K562 (cell line): ENCODE measurements around the gene FANCC. TPM values are rescaled to one million over a fixed set of nuclear protein-coding genes. Genes with fewer than 3 reads are reported as not detected.

Source experiments
- ATAC-seq: fragments of 200-7000 bp; cut with Tn5 transposase; 3 replicates; pipeline ENCODE4 v1.9.1; 2020; ENCODE audit warnings: moderate library complexity
- BruUV-seq: library from RNA; stranded (reverse); fragments of 400-500 nt; replicated peaks from 2 replicates; lab custom pipeline; 2021; lab: Mats Ljungman, UMichigan
- CTCF ChIA-PET: fragments of 300-600 bp; formaldehyde crosslinking; extraction: SDS; loops from one replicate; lab custom pipeline; 2021; ENCODE audit warnings: low intra/inter-chr PET ratio; lab: Yijun Ruan, JAX
- POLR2A ChIA-PET: fragments of 300-600, 350-650 bp; sonication (Branson Sonifier 250); formaldehyde crosslinking; extraction: SDS; loops from one replicate; lab custom pipeline; 2021; ENCODE audit warnings: antibody characterized with exemption, inconsistent platforms; lab: Yijun Ruan, JAX
- DNase-seq, 4 experiments: peaks; one replicate each; pipeline versions ENCODE4 v3.0.0 to v3.0.0-alpha.2; 2011 to 2018; ENCODE audit warnings: low spot score in 3 of 4, mixed read lengths in 3 of 4; ENCODE audit errors: extremely low read depth in 1 of 4
- FAIRE-seq: peaks from 2 replicates; lab custom pipeline; 2011; peaks lifted over from hg19 to GRCh38; lab: Jason Lieb, UNC
- H2AFZ ChIP-seq: 2 replicates; pipeline ENCODE4 v1.6.0; 2011; ENCODE audit warnings: low read depth, low read length, control low read depth, inconsistent platforms
- H3K27ac ChIP-seq: fragments of 200-600 bp; 3 replicates; pipeline ENCODE4 v1.8.0; 2011; ENCODE audit warnings: low read depth, mild to moderate bottlenecking, control low read depth, inconsistent platforms, low read length, moderate library complexity, mixed read lengths; ENCODE audit errors: extremely low read depth
- H3K27me3 ChIP-seq, 2 experiments: fragments of 300-600 bp in 1 of 2; 2 replicates in 1 of 2; 3 replicates in 1 of 2; pipeline versions ENCODE4 v1.6.0 to v1.8.0; 2011; ENCODE audit warnings: inconsistent platforms in 2 of 2, low read length in 2 of 2, mild to moderate bottlenecking in 1 of 2, mixed read lengths in 1 of 2, moderate library complexity in 1 of 2; ENCODE audit not compliant: control insufficient read depth in 2 of 2, insufficient read depth in 2 of 2
- H3K36me3 ChIP-seq: fragments of 300-600 bp; 3 replicates; pipeline ENCODE4 v1.8.0; 2011; ENCODE audit warnings: mild to moderate bottlenecking, low read length, inconsistent platforms; ENCODE audit not compliant: control insufficient read depth, insufficient read depth
- H3K4me1 ChIP-seq, 2 experiments: fragments of 200-600 bp in 1 of 2; replicated peaks in 1 of 2; 2 replicates in 1 of 2; 3 replicates in 1 of 2; pipeline versions ENCODE4 v1.5.1 to v1.8.0; 2011; ENCODE audit warnings: inconsistent platforms in 2 of 2, low read length in 2 of 2, mild to moderate bottlenecking in 1 of 2, mixed read lengths in 1 of 2, moderate library complexity in 1 of 2; ENCODE audit not compliant: control insufficient read depth in 2 of 2, insufficient read depth in 2 of 2
- H3K4me2 ChIP-seq: 2 replicates; pipeline ENCODE4 v1.6.1; 2011; ENCODE audit warnings: low read length, control low read depth, inconsistent platforms, mixed read lengths; ENCODE audit not compliant: insufficient read depth
- H3K4me3 ChIP-seq: fragments of 200-600 bp; sonication (generic), shearing (Covaris generic); 2 replicates; pipeline ENCODE4 v1.5.1; 2016; ENCODE audit warnings: control low read depth, inconsistent platforms
- H3K79me2 ChIP-seq: fragments of 200-600 bp; 3 replicates; pipeline ENCODE4 v1.8.0; 2011; ENCODE audit warnings: low read length, inconsistent platforms; ENCODE audit not compliant: control insufficient read depth, insufficient read depth
- H3K9ac ChIP-seq, 2 experiments: 2 replicates each; pipeline versions ENCODE4 v1.6.0 to v1.6.1; 2011; ENCODE audit warnings: low read depth in 2 of 2, low read length in 2 of 2, control low read depth in 1 of 2, inconsistent platforms in 1 of 2, mild to moderate bottlenecking in 1 of 2, mixed read lengths in 1 of 2; ENCODE audit not compliant: insufficient read depth in 1 of 2
- H3K9me1 ChIP-seq: one replicate; pipeline ENCODE4 v1.6.0; 2011; ENCODE audit warnings: inconsistent platforms, mild to moderate bottlenecking, low read length, moderate library complexity; ENCODE audit not compliant: control insufficient read depth, insufficient read depth
- H3K9me3 ChIP-seq: replicated peaks from 2 replicates; pipeline ENCODE4 v1.5.1; 2011; ENCODE audit warnings: low read depth, low read length, inconsistent platforms; ENCODE audit not compliant: control insufficient read depth, insufficient read depth
- H4K20me1 ChIP-seq: replicated peaks from 2 replicates; pipeline ENCODE4 v1.6.1; 2011; ENCODE audit warnings: low read length, inconsistent platforms, mixed read lengths; ENCODE audit not compliant: control insufficient read depth, insufficient read depth
- FOXJ3 ChIP-seq: sonication (generic); formaldehyde crosslinking; IDR thresholded peaks from 2 replicates; pipeline ENCODE4 v1.4.0; 2020; ENCODE audit warnings: mild to moderate bottlenecking, missing genetic modification reagents
- RAD21 ChIP-seq, 2 experiments: fragments of 250-450 bp in 1 of 2; fragments of 450-650 bp in 1 of 2; sonication (Bioruptor Pico) in 1 of 2; formaldehyde crosslinking in 1 of 2; IDR thresholded peaks in 1 of 2; conservative IDR thresholded peaks in 1 of 2; 2 replicates each; pipeline versions ENCODE4 v1.4.0 to v1.8.0; 2020 to 2022; ENCODE audit warnings: mild to moderate bottlenecking in 2 of 2, moderate library complexity in 1 of 2
- SLC30A9 ChIP-seq: fragments of 250-450 bp; sonication (Bioruptor Pico); IDR thresholded peaks from 2 replicates; pipeline ENCODE4 v1.8.0; 2022; ENCODE audit warnings: mild to moderate bottlenecking, moderate library complexity
- WGBS: fragments of 100-300 bp; shearing (Covaris generic); methylation state at CpG from one replicate; pipeline ENCODE4 v1.1.6; 2016; ENCODE audit warnings: low coverage, mixed read lengths; ENCODE audit not compliant: insufficient coverage; ENCODE audit errors: missing lambda C conversion rate; 5-methylcytosine and 5-hydroxymethylcytosine counted together
- in situ Hi-C: fragments of 300-500 bp; cut with MboI; formaldehyde crosslinking; loops from 4 replicates; pipeline ENCODE4 v1.15.0; 2018; ENCODE audit warnings: inconsistent platforms, mixed read lengths
- intact Hi-C: fragments of 100-400 bp; cut with micrococcal nuclease; formaldehyde crosslinking; loops from 2 replicates; pipeline ENCODE4 v1.14.2; 2022
- polyA plus RNA-seq, 8 experiments: library from polyadenylated mRNA; depleted of rRNA in 4 of 8; stranded (reverse) in 5 of 8; unstranded in 3 of 8; fragments of >200 nt; fragmentation: Nextera tagmentation in 2 of 8; fragmentation: Illumina TruSeq in 1 of 8; extraction: Ambion mirVana in 2 of 8; extraction: Trizol in 1 of 8; gene quantifications; 2 replicates each; pipeline versions ENCODE4 v1.2.1 to v1.2.3, GENCODE V29; 2011 to 2014; ENCODE audit warnings: inconsistent platforms in 1 of 8, missing spikeins in 1 of 8
- total RNA-seq, 7 experiments: library from RNA; depleted of rRNA in 6 of 7; stranded (reverse); fragments of >200 nt in 6 of 7; fragmentation: Illumina TruSeq in 2 of 7; extraction: Trizol in 2 of 7; gene quantifications; 2 replicates each; pipeline versions ENCODE4 v1.2.1 to v1.2.3, GENCODE V29; 2011 to 2021; ENCODE audit warnings: low replicate concordance in 1 of 7
- TF ChIP-seq, protein P1 (sequence below), 3 experiments: IDR thresholded peaks in 2 of 3; conservative IDR thresholded peaks in 1 of 3; 2 replicates each; pipeline ENCODE4 v1.5.1; 2011 to 2012; ENCODE audit warnings: low read length in 3 of 3, mild to moderate bottlenecking in 3 of 3, control low read depth in 2 of 3, improper control_type of control experiment in 1 of 3, inconsistent platforms in 1 of 3, low read depth in 1 of 3, mixed read lengths in 1 of 3, moderate library complexity in 1 of 3; ENCODE audit not compliant: insufficient read depth in 2 of 3
- TF ChIP-seq, protein P2 (sequence below), 2 experiments: fragments of 450-650 bp in 1 of 2; sonication (generic) in 1 of 2; formaldehyde crosslinking in 1 of 2; IDR thresholded peaks; 2 replicates each; pipeline versions ENCODE4 v1.7.1 to v1.9.0; 2016 to 2022; ENCODE audit warnings: inconsistent platforms in 1 of 2, mild to moderate bottlenecking in 1 of 2, missing genetic modification reagents in 1 of 2

The FANCC gene
- total and polyA plus RNA-seq, 9 of the 15 experiments (the other 6 are each of a cell fraction or from before 2014, with no cell fraction given) = 4.6 to 18.4 (median 14.2) TPM

DNA sequence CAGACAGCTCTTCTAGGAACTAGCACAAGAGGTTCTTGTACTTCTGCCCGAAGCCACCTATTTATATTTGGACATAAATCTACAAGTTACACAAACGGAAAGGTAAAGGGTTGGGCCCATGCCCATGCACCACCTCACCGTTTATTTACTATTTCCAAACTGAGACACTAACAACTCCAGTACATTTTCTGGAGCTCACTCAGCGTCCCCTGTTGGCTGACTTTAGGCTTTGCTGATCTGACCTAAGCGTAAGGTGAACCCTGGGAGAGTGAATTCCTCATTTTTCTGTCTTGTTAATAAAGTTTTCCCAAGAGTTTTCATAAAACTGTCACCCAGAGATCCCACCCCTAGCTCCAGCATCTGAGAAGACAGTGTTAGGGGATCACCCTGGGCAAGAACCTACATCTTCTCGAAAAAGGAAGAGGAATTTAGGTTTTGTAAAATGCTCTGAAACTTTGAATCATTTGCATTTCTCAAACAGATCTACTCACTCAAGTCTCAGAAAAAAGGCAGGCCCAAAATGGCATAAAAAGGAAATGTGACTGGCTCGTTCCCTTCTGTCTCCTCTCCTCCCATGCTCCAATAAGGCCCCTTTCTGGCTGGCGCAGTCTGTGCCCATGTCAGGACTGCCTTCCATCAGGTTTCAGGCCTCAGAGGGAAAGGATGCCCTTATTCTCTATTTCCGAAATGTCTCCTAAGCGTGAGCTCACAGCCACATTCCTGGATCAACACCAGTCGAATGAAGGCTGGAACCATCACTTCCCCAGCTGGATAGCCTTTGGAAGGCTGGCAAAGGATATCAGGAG lies 201.3 kb downstream of the FANCC start:
- FAIRE-seq (peak; percentile 48), ATAC-seq (peak; percentile 71; the same call in 2 of the 3 replicates), DNase-seq (peak in 1 of 4 experiments; percentile 24)
- intact Hi-C loops (no loop called here), in situ Hi-C loops (no loop called here)
- Histone ChIP-seq H3K9ac (no peak overlapping the region), H3K4me1 (no peaks in the 10 kb centered on the region), H2AFZ (no peak overlapping the region), H3K36me3 (peaks cover 7% of the 10 kb centered on the region; the same call in 2 of the 3 replicates), H3K4me2 (no peak overlapping the region), H4K20me1 (no peaks in the 10 kb centered on the region), H3K79me2 (no peaks in the 10 kb centered on the region), H3K4me3 (no peak overlapping the region), H3K9me3 (no peaks in the 10 kb centered on the region), H3K27ac (no peak overlapping the region), H3K9me1 (no peaks in the 10 kb centered on the region), H3K27me3 (no peaks in the 10 kb centered on the region)
- ChIA-PET POLR2A (interaction anchor here (1.0 to 1.6 kb wide), 2 partner anchors 9 to 337 kb away, joined by 3 to 5 read pairs; no protein-coding TSS in a partner anchor), CTCF (interaction anchor here (0.7 to 0.9 kb wide), 4 partner anchors 333 to 435 kb away, joined by 3 to 4 read pairs (median 4); no protein-coding TSS in a partner anchor)
- WGBS = 45% methylated on average over 11 of the region's 11 CpGs
- no TSS peak for BruUV-seq
- TF ChIP-seq SLC30A9 (CRISPR knock-in tag) (no peak), FOXJ3 (no peak), RAD21 (CRISPR knock-in tag; conservative IDR thresholded peaks at IDR 0.05 in 1 of 2, IDR thresholded peaks at IDR 0.05 in 1 of 2) (peak in 1 of 2 experiments; percentile 60; a peak in 2 of 4 replicates)
- TF ChIP-seq, protein P1, sequence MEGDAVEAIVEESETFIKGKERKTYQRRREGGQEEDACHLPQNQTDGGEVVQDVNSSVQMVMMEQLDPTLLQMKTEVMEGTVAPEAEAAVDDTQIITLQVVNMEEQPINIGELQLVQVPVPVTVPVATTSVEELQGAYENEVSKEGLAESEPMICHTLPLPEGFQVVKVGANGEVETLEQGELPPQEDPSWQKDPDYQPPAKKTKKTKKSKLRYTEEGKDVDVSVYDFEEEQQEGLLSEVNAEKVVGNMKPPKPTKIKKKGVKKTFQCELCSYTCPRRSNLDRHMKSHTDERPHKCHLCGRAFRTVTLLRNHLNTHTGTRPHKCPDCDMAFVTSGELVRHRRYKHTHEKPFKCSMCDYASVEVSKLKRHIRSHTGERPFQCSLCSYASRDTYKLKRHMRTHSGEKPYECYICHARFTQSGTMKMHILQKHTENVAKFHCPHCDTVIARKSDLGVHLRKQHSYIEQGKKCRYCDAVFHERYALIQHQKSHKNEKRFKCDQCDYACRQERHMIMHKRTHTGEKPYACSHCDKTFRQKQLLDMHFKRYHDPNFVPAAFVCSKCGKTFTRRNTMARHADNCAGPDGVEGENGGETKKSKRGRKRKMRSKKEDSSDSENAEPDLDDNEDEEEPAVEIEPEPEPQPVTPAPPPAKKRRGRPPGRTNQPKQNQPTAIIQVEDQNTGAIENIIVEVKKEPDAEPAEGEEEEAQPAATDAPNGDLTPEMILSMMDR (IDR thresholded peaks at IDR 0.05 in 2 of 3, conservative IDR thresholded peaks at IDR 0.05 in 1 of 3; ENCODE audit: insufficient read depth in 2 of 3, low read depth in 1 of 3, low read length in 3 of 3) = peak; percentile 53 to 59 (median 57)
- TF ChIP-seq, protein P2, sequence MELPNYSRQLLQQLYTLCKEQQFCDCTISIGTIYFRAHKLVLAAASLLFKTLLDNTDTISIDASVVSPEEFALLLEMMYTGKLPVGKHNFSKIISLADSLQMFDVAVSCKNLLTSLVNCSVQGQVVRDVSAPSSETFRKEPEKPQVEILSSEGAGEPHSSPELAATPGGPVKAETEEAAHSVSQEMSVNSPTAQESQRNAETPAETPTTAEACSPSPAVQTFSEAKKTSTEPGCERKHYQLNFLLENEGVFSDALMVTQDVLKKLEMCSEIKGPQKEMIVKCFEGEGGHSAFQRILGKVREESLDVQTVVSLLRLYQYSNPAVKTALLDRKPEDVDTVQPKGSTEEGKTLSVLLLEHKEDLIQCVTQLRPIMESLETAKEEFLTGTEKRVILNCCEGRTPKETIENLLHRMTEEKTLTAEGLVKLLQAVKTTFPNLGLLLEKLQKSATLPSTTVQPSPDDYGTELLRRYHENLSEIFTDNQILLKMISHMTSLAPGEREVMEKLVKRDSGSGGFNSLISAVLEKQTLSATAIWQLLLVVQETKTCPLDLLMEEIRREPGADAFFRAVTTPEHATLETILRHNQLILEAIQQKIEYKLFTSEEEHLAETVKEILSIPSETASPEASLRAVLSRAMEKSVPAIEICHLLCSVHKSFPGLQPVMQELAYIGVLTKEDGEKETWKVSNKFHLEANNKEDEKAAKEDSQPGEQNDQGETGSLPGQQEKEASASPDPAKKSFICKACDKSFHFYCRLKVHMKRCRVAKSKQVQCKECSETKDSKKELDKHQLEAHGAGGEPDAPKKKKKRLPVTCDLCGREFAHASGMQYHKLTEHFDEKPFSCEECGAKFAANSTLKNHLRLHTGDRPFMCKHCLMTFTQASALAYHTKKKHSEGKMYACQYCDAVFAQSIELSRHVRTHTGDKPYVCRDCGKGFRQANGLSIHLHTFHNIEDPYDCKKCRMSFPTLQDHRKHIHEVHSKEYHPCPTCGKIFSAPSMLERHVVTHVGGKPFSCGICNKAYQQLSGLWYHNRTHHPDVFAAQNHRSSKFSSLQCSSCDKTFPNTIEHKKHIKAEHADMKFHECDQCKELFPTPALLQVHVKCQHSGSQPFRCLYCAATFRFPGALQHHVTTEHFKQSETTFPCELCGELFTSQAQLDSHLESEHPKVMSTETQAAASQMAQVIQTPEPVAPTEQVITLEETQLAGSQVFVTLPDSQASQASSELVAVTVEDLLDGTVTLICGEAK (IDR thresholded peaks at IDR 0.05) = peak; percentile 71
- TF ChIP-seq, protein P2 (CRISPR knock-in tag; IDR thresholded peaks at IDR 0.05) = no peak
